Breast epithelium (tissue), 4 donors: ENCODE data around the gene CERKL. TPM values are rescaled to one million over a fixed set of nuclear protein-coding genes. Genes with fewer than 3 reads are reported as not detected.
A peak's percentile ranks its signal among the peaks of the same experiment; 100 is the strongest.

Source experiments
- DNase-seq, 2 donors: peaks; one replicate each; pipeline ENCODE4 v3.0.0-alpha.2; 2019; ENCODE audit warnings: low spot score in 2 of 2
- H3K27ac ChIP-seq, 2 donors: fragments of 200-600 bp; sonication (generic) in 1 of 2; one replicate each; pipeline ENCODE4 v1.5.1; 2016 to 2019; ENCODE audit warnings: mild to moderate bottlenecking in 1 of 2
- H3K27me3 ChIP-seq, 2 donors: fragments of 200-600 bp; sonication (generic) in 1 of 2; one replicate each; pipeline versions ENCODE4 v1.5.1 to v1.6.0; 2017 to 2019; ENCODE audit warnings: control low read depth in 1 of 2, mild to moderate bottlenecking in 1 of 2
- H3K36me3 ChIP-seq: fragments of 200-600 bp; one replicate; pipeline ENCODE4 v1.5.1; 2019
- H3K4me1 ChIP-seq, 2 donors: fragments of 200-600 bp; sonication (generic); one replicate each; pipeline ENCODE4 v1.5.1; 2016 to 2019; ENCODE audit warnings: control low read depth in 1 of 2
- H3K4me3 ChIP-seq, 3 donors: fragments of 200-600 bp; sonication (generic); 1 replicate in 2 of 3; 2 replicates in 1 of 3; pipeline ENCODE4 v1.5.1; 2016 to 2019; ENCODE audit warnings: mild to moderate bottlenecking in 3 of 3, moderate library complexity in 2 of 3
- H3K9me3 ChIP-seq, 2 donors: fragments of 200-600 bp; sonication (generic) in 1 of 2; one replicate each; pipeline ENCODE4 v1.5.1; 2016 to 2019; ENCODE audit warnings: control low read depth in 1 of 2
- CTCF ChIP-seq, 3 donors: fragments of 450-650 bp; IDR thresholded peaks; one replicate each; pipeline ENCODE4 v1.5.1; 2016 to 2017; ENCODE audit warnings: antibody characterized with exemption in 3 of 3, mild to moderate bottlenecking in 3 of 3, moderate library complexity in 3 of 3
- POLR2A ChIP-seq: fragments of 450-650 bp; IDR thresholded peaks from one replicate; pipeline ENCODE4 v1.6.1; 2016; ENCODE audit warnings: antibody characterized with exemption, mild to moderate bottlenecking, moderate library complexity
- POLR2AphosphoS5 ChIP-seq, 3 donors: sonication (generic); formaldehyde crosslinking; IDR thresholded peaks; one replicate each; pipeline ENCODE4 v1.6.1; 2017; ENCODE audit warnings: antibody characterized with exemption in 3 of 3
- intact Hi-C: fragments of 100-400 bp; cut with DNase I; formaldehyde crosslinking; loops from one replicate; pipeline ENCODE4 v1.15.1; 2023; ENCODE audit warnings: low total_unique reads
- total RNA-seq, 3 donors: library from RNA; depleted of rRNA; stranded (reverse); fragments of >200 nt; gene quantifications; one replicate each; pipeline ENCODE4 v1.1.0, GENCODE V29; 2016

CERKL gene
- total RNA-seq, 3 donors from 2014 or later, result 0.29 to 0.33 TPM; not detected in 1

GRCh38 chr2:181527058-181527457 lies 129.8 kb downstream of the CERKL start:
- Histone ChIP-seq H3K9me3 (no peaks in the 10 kb centered on the region), H3K36me3 (no peaks in the 10 kb centered on the region), H3K27me3 (no peaks in the 10 kb centered on the region), H3K4me3 (no peak overlapping the region), H3K27ac (no peak overlapping the region), H3K4me1 (no peaks in the 10 kb centered on the region)
- DNase-seq, result no peak
- TF ChIP-seq POLR2AphosphoS5 (IDR thresholded peaks at IDR 0.05) (no peak), CTCF (IDR thresholded peaks at IDR 0.05) (no peak), POLR2A (no peak)
- intact Hi-C loops, result no loop called here

GRCh38 chr2:181526014-181526413 lies 130.9 kb downstream of the CERKL start:
- TF ChIP-seq POLR2AphosphoS5 (IDR thresholded peaks at IDR 0.05) (no peak), POLR2A (no peak)
- H3K4me1 ChIP-seq, result no peaks in the 10 kb centered on the region
- intact Hi-C loops, result no loop called here
- H3K36me3 ChIP-seq, result no peaks in the 10 kb centered on the region
- DNase-seq, result no peak
- no peaks in the 10 kb centered on the region for H3K27me3 ChIP-seq
- no peak overlapping the region for H3K27ac ChIP-seq
- no peak overlapping the region for H3K4me3 ChIP-seq
- no peaks in the 10 kb centered on the region for H3K9me3 ChIP-seq

GRCh38 chr2:181523756-181524155 lies 133.1 kb downstream of the CERKL start:
- no peaks in the 10 kb centered on the region for H3K9me3 ChIP-seq
- peak overlapping the region in 1 of 3 donors; percentile 25 for H3K4me3 ChIP-seq
- DNase-seq, result peak in 1 of 2 donors; percentile 20
- H3K27ac ChIP-seq, result no peak overlapping the region
- no peaks in the 10 kb centered on the region for H3K4me1 ChIP-seq
- H3K36me3 ChIP-seq, result no peaks in the 10 kb centered on the region
- no peaks in the 10 kb centered on the region for H3K27me3 ChIP-seq
- intact Hi-C loops, result no loop called here
- no peak for TF ChIP-seq POLR2A
- TF ChIP-seq POLR2AphosphoS5 (IDR thresholded peaks at IDR 0.05), result no peak
- no peak for TF ChIP-seq CTCF (IDR thresholded peaks at IDR 0.05)

GRCh38 chr2:181520253-181520652 lies 136.7 kb downstream of the CERKL start:
- intact Hi-C loops, result no loop called here

GRCh38 chr2:181517685-181518301 lies 139.1 kb downstream of the CERKL start:
- intact Hi-C loops, result no loop called here
- no peaks in the 10 kb centered on the region for H3K9me3 ChIP-seq
- no peak overlapping the region for H3K4me3 ChIP-seq
- H3K36me3 ChIP-seq, result no peaks in the 10 kb centered on the region
- no peak for TF ChIP-seq POLR2A
- no peak for TF ChIP-seq CTCF (IDR thresholded peaks at IDR 0.05)
- TF ChIP-seq POLR2AphosphoS5 (IDR thresholded peaks at IDR 0.05), result no peak
- peak in 1 of 2 donors; percentile 18 for DNase-seq
- peak overlapping the region; percentile 76 to 78 for H3K27ac ChIP-seq
- peaks cover 0 to 4% of the 10 kb centered on the region in 2 donors for H3K4me1 ChIP-seq
- no peaks in the 10 kb centered on the region for H3K27me3 ChIP-seq

More at GRCh38 chr2:181520253-181520652, 136.7 kb downstream of the CERKL start:
- no peaks in the 10 kb centered on the region for H3K9me3 ChIP-seq
- TF ChIP-seq POLR2AphosphoS5 (IDR thresholded peaks at IDR 0.05) (no peak), CTCF (IDR thresholded peaks at IDR 0.05) (no peak), POLR2A (no peak)
- no peaks in the 10 kb centered on the region for H3K27me3 ChIP-seq
- H3K27ac ChIP-seq, result no peak overlapping the region
- no peaks in the 10 kb centered on the region for H3K36me3 ChIP-seq
- H3K4me1 ChIP-seq, result peaks cover 0 to 4% of the 10 kb centered on the region in 2 donors
- no peak for DNase-seq
- no peak overlapping the region for H3K4me3 ChIP-seq
